ENCODE data around the gene CHERP.
"Not testable (repeated sequence)": the region's sequence is repeated elsewhere in the genome, so short reads cannot be mapped to it uniquely, and the experiment has no call there.

CHERP gene

DNA sequence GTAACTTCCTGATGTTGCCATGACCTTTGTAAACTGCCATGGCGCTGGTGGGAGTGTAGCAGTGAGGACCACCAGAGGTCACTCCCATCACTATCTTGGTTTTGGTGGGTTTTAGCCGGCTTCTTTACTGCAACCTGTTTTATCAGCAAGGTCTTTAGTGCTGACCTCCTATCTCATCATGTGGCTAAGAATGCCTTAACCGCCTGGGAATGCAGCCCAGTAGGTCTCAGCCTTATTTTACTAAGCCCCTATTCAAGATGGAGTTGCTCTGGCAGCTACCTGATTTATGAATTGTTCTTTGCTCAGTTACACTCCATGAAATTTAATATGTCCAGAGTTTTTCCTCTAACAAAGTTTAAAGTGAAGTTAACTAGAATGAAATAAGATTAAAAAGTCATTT lies 65.8 kb downstream of the CHERP start:
- DNase-seq (ENCODE audit: low read depth in 2 of 2) = no peak

DNA sequence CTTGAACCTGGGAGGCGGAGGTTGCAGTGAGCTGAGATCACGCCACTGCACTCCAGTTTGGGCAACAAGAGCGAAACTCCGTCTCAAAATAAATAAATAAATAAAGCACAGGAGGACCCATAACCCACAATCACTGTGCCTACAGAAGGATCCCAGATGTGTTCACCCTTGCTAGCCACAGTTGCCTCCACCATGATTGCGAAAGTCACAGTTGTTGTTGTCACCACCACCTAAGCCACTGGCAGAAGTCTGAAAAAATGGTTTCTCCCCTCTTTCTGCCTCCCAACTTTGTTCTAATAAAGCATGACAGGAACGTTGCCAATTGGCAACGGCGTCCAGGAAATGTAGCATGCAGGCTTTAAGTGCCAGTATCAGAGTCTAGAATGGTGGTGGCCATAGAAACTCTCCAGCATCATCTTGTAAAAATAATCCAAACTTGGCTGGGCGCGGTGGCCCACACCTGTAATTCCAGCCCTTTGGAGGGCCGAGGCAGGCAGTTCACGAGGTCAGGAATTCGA lies 68.3 kb downstream of the CHERP start:
- no peak for DNase-seq (ENCODE audit: low read depth in 2 of 2)

DNA sequence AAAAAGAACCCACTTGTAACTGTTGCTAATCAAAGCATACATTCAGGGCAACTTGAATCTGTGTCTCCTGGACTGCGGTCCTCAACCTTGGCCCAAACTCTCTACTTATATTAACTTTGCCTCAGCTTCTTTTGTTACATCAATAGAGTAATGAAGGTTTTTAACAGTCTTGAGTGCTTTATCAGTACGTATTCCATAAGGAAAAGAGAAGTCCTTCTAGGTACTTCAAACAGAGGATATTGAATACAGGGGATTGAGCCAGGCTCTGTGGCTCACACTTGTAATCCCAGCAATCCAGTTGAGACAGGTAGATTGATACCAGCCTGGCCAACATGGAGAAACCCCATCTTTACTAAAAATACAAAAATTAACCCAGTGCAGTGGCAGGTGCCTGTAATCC lies 69.2 kb downstream of the CHERP start:
- DNase-seq (ENCODE audit: low read depth in 2 of 2) = no peak

DNA sequence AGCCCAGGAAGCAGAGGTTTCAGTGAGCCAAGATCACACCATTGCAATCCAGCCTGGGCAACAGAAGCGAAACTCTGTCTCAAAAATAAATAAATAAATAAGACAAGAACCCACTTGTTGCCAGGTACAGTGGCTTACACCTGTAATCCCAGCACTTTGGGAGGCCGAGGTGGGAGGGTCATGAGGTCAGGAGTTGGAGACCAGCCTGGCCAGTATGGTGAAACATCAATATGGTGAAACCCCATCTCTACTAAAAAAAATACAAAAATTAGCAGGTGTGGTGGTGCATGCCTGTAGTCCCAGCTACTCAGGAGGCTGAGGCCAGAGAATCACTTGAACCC lies 69.7 kb downstream of the CHERP start:
- not testable (repeated sequence) for DNase-seq (ENCODE audit: low read depth in 2 of 2)

DNA sequence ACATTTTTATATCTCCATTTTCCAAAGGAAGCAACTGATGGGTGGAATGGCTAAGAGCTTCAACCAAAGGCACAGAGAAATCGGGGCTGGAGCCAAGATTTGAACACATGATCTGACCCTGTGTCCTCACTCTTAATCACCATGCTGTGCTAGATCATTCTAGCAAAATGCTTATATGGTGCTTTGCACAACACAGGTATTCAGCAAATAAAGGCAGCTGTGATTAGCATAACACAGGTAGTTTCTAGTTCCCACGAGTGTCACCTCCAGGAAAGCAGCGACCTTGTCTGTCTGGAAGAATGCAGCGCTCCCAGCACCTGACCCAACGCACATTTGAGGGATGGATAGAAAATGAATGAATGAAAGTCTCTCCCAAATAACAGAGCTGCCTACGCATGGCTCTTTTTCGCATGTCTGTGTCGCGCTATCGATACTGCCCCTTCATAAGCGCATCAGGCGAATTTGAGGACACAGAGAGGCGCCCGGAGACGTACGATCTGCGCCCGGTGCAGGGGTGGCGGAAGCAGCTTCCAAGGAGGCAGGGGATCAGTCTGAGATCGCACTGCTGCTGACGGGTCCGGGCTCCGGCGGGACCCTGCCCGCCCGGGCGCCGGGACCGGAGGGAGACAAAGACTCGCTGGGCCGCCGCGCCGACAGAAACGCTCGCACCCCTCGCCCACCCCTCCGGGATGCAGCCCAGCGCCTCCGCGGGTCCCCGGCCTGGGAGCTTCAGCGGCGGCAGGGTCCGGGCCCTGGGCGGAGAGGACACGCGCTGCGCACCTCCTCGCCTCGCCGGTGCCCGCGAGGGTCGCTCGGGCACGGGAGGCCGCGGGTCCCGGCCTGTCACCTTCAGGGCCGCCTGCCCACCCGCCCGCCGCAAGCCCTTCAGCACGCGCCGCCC lies 71.1 kb downstream of the CHERP start:
- DNase-seq (ENCODE audit: low read depth in 2 of 2) = no peak

DNA sequence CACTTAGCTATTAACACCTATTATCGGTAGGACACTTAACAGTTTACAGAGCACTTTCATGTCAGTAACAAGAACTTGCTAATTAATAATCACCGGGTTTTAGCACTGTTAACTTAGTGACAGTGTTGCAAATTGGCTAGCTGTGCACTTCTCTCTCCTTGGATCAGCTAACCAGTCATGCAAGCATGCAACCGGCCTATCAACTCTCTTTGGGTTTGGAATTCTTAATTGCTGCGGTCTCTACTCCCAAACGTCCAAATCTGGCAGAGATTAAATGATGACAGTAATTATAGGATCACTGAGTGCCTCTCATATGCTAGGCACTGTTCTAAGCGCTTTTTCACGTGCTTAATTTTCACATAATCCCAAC lies 71.7 kb downstream of the CHERP start:
- DNase-seq (ENCODE audit: low read depth in 2 of 2) = no peak

All from fibroblast of skin of left quadriceps (primary cell).